ENCODE data around the gene RAB28.

- TF ChIP-seq CTCF (IDR thresholded peaks at IDR 0.05) = no peak
- no peak for TF ChIP-seq POLR2A (IDR thresholded peaks at IDR 0.05)
Measured at GRCh38 chr4:13427599-13428325, 56.4 kb downstream of the RAB28 start.
